SH-SY5Y (cell line): ENCODE results near the gene SNAP29.

Experiments used
- GATA2 ChIP-seq: IDR thresholded peaks from 2 replicates; pipeline ENCODE4 v1.6.1; 2011; ENCODE audit warnings: mild to moderate bottlenecking, low read depth, low read length
- GATA3 ChIP-seq: IDR thresholded peaks from 2 replicates; pipeline ENCODE4 v1.6.1; 2011; ENCODE audit warnings: low read depth, mild to moderate bottlenecking, low read length, moderate library complexity

- no peak for TF ChIP-seq GATA2
- no peak for TF ChIP-seq GATA3
These were observed 81.4 kb downstream of the SNAP29 start for GRCh38 chr22:20940186-20940651.
